Measurements from ENCODE around the gene SMC4. TPM values are rescaled to one million over a fixed set of nuclear protein-coding genes. Genes with fewer than 3 reads are reported as not detected.
A peak's percentile ranks its signal among the peaks of the same experiment; 100 is the strongest.

Gene SMC4
- polyA plus RNA-seq, 1 donor from 2014 or later, result 49.6 TPM

DNA sequence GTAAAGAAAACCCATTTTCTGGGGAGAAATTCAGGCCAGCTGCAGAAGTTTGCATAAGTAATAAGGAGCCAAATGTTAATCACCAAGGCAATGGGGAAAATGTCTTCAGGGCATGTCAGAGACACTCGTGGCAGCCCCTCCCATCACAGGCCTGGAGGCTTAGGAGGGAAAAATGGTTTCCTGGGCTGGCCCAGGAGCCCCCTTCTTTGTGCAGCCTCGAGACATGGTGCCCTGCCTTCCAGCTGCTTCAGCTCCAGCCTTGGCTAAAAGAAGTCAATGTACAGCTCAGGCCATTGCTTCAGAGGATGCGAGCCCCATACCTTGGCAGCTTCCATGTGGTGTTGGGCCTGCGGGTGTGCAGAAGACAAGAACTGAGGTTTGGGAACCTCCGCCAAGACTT lies 70.7 kb downstream of the SMC4 start:
- Mint-ChIP-seq H3K36me3 (peaks cover 3% of the 10 kb centered on the region), H3K27ac (no peak overlapping the region), H3K9me3 (peaks cover 3 to 13% (median 9%) of the 10 kb centered on the region in 3 donors), H3K4me3 (no peak overlapping the region), H3K4me1 (peaks cover 0 to 4% (median 2%) of the 10 kb centered on the region in 3 donors), H3K27me3 (peaks cover 3% of the 10 kb centered on the region)

DNA sequence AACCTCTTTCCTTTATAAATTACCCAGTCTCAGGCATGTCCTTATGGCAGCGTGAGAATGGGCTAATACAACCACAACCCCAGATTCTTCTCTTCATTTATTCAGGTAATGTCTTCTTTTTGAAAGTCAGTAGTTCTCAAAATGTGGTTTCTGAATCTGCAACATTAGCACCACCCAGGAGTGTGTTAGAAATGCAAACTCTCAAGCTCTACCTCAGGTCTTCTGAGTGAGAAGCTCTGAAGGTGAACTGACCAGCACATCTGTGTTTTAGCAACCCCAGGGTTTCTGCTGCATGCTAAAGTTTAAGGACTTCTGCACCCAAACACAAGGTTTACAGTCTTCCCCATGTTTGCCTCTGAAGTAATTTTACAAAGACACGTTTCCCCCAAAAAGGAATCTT lies 72.4 kb downstream of the SMC4 start:
- Mint-ChIP-seq H3K36me3 (peaks cover 3% of the 10 kb centered on the region), H3K27ac (no peak overlapping the region), H3K4me3 (no peak overlapping the region), H3K27me3 (peaks cover 3% of the 10 kb centered on the region), H3K4me1 (peaks cover 0 to 4% (median 2%) of the 10 kb centered on the region in 3 donors), H3K9me3 (peaks cover 3 to 13% (median 9%) of the 10 kb centered on the region in 3 donors)

- peaks cover 3% of the 10 kb centered on the region for H3K27me3 Mint-ChIP-seq
- H3K36me3 Mint-ChIP-seq, result peaks cover 3% of the 10 kb centered on the region
- peaks cover 0 to 4% (median 2%) of the 10 kb centered on the region in 3 donors for H3K4me1 Mint-ChIP-seq
- no peak overlapping the region for H3K27ac Mint-ChIP-seq
- H3K9me3 Mint-ChIP-seq, result peaks cover 3 to 13% (median 9%) of the 10 kb centered on the region in 3 donors
- H3K4me3 Mint-ChIP-seq, result no peak overlapping the region
Measured at GRCh38 chr3:160472344-160472743, 72.9 kb downstream of the SMC4 start.

DNA sequence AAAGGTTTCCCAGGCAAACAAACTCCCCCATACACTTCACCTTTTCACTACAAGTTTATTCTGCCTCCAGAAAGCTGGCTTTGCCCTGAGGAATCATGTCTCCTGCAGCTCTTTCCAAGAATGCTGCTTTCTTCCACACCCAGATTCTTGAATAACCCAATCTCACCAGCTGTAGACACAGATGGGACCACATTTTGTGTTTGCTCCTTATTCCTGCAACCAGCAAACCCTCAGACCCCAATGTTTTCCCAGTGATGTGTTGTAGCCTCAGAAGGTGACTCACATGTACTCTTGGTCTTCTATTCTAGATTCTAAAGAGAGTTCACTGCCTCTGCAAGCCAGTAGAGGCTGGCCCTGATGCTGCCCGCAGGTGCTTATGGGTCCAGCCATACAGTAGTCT lies 73.8 kb downstream of the SMC4 start:
- no peak overlapping the region for H3K4me3 Mint-ChIP-seq
- H3K27ac Mint-ChIP-seq, result no peak overlapping the region
- peaks cover 3% of the 10 kb centered on the region for H3K27me3 Mint-ChIP-seq
- H3K9me3 Mint-ChIP-seq, result peaks cover 3 to 13% (median 9%) of the 10 kb centered on the region in 3 donors
- peaks cover 3% of the 10 kb centered on the region for H3K36me3 Mint-ChIP-seq
- peaks cover 0 to 4% (median 2%) of the 10 kb centered on the region in 3 donors for H3K4me1 Mint-ChIP-seq

- H3K4me3 Mint-ChIP-seq, result no peak overlapping the region
- no peak overlapping the region for H3K27ac Mint-ChIP-seq
- H3K4me1 Mint-ChIP-seq, result peaks cover 0 to 4% (median 2%) of the 10 kb centered on the region in 3 donors
- peaks cover 3% of the 10 kb centered on the region for H3K27me3 Mint-ChIP-seq
- H3K36me3 Mint-ChIP-seq, result peaks cover under 1% of the 10 kb centered on the region
- peaks cover 3 to 10% (median 9%) of the 10 kb centered on the region in 3 donors for H3K9me3 Mint-ChIP-seq
Measured at GRCh38 chr3:160473978-160474377, 74.5 kb downstream of the SMC4 start.

DNA sequence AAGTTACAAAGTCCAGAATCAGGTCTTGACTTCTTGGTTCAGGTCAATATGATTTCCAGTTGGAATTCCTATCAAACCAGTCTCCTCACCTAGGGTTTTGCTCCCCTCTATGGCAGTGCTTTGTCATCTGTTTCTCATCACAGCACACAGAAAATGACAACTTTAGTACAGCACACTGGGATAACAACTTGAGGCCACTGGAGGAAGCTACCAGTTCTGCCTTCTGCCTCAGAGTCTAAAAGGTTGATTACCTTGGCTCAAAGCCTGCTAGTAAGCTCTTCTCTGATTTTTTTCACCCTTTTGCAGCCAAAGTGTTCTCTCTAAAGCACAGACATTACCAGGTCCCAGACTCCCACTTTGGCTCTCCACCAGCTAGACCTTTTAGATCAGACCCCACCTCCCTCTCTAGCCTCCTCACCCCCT lies 75.0 kb downstream of the SMC4 start:
- no peaks in the 10 kb centered on the region for H3K36me3 Mint-ChIP-seq
- no peak overlapping the region for H3K27ac Mint-ChIP-seq
- peaks cover 0 to 4% (median 2%) of the 10 kb centered on the region in 3 donors for H3K4me1 Mint-ChIP-seq
- peaks cover 3% of the 10 kb centered on the region for H3K27me3 Mint-ChIP-seq
- H3K4me3 Mint-ChIP-seq, result no peak overlapping the region
- H3K9me3 Mint-ChIP-seq, result peaks cover 3 to 9% (median 9%) of the 10 kb centered on the region in 3 donors

DNA sequence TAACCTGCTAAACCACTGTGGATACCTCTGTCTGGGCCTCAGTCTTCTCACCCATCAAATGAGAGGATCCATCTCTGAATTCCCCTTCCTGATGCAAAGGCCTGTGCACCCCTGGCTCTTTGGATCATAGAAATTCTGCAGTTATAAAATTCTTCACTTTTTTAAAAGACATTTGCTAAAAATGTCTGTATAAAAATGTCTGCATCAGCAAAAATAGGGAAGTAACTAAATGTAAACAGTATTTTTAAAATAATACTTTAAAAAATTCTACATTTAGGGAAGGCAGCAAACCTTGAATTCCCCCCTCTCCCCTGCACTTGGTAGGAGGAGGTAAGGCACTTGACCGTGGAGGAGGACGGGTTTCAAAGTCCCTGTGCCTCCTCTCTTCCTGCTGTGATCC lies 75.7 kb downstream of the SMC4 start:
- Mint-ChIP-seq H3K4me1 (peaks cover 0 to 4% (median 2%) of the 10 kb centered on the region in 3 donors), H3K27ac (no peak overlapping the region), H3K36me3 (no peaks in the 10 kb centered on the region), H3K27me3 (peaks cover 3% of the 10 kb centered on the region), H3K9me3 (peaks cover 3 to 4% (median 3%) of the 10 kb centered on the region in 3 donors), H3K4me3 (no peak overlapping the region)

- Mint-ChIP-seq H3K36me3 (peaks cover under 1% of the 10 kb centered on the region), H3K27ac (no peak overlapping the region), H3K4me3 (no peak overlapping the region), H3K27me3 (peaks cover 3% of the 10 kb centered on the region), H3K9me3 (peaks cover 3 to 4% (median 3%) of the 10 kb centered on the region in 3 donors), H3K4me1 (peaks cover 0 to 4% (median 2%) of the 10 kb centered on the region in 3 donors)
Measured at GRCh38 chr3:160475884-160476283, 76.4 kb downstream of the SMC4 start.

DNA sequence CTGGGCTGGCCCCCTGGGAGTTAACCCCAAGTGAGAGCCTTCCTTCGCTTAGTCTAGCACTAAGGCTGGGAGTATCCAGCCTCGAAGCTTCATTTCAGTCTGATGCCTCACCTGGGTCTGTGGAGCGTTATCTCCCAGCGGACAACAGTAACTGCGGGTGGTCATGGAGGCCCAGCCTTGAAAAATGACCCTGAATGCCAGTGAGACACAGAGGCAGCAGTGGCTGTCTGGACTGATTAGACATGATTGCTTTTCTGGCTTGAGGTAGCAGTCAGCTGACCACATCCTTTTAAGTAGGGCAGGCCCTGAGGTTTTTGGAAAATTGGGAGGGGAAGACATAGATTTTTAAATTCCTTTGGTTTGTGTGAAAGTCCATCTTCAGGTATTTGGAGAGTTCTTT lies 78.3 kb downstream of the SMC4 start:
- no peaks in the 10 kb centered on the region for H3K4me1 Mint-ChIP-seq
- peaks cover 2% of the 10 kb centered on the region for H3K36me3 Mint-ChIP-seq
- no peak overlapping the region for H3K4me3 Mint-ChIP-seq
- peaks cover 5% of the 10 kb centered on the region for H3K27me3 Mint-ChIP-seq
- no peaks in the 10 kb centered on the region for H3K9me3 Mint-ChIP-seq
- H3K27ac Mint-ChIP-seq, result no peak overlapping the region

- no peaks in the 10 kb centered on the region for H3K9me3 Mint-ChIP-seq
- H3K27ac Mint-ChIP-seq, result no peak overlapping the region
- peaks cover 5% of the 10 kb centered on the region for H3K27me3 Mint-ChIP-seq
- H3K4me1 Mint-ChIP-seq, result no peaks in the 10 kb centered on the region
- peaks cover 2% of the 10 kb centered on the region for H3K36me3 Mint-ChIP-seq
- no peak overlapping the region for H3K4me3 Mint-ChIP-seq
Measured at GRCh38 chr3:160478338-160478737, 78.9 kb downstream of the SMC4 start.

DNA sequence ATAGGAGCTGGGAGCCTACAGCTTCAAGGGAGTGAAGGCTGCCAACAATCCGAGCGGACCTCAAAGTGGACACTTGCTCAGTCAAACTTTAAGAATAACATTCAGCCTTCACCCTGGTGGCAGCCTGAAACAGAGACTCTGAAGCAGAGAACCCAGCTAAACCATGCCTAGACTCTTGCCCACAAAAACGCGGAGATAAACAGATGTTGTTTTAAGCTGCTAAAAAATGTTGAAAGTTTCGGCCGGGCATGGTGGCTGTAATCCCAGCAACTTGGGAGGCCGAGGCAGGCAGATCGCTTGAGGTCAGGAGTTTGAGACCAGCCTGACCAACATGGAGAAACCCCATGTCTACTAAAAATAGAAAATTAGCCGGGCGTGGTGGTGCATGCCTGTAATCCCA lies 79.9 kb downstream of the SMC4 start:
- Mint-ChIP-seq H3K9me3 (no peaks in the 10 kb centered on the region), H3K36me3 (peaks cover 2% of the 10 kb centered on the region), H3K4me1 (no peaks in the 10 kb centered on the region), H3K27ac (no peak overlapping the region), H3K27me3 (peaks cover 5% of the 10 kb centered on the region), H3K4me3 (no peak overlapping the region)

GRCh38 chr3:160480931-160481330 lies 81.5 kb downstream of the SMC4 start:
- H3K4me1 Mint-ChIP-seq, result peaks cover 0 to 6% (median 0%) of the 10 kb centered on the region in 3 donors
- peaks cover 2% of the 10 kb centered on the region for H3K27me3 Mint-ChIP-seq
- H3K27ac Mint-ChIP-seq, result peak overlapping the region in 1 of 3 donors; percentile 12

GRCh38 chr3:160481856-160482255 lies 82.4 kb downstream of the SMC4 start:
- no peak overlapping the region for H3K4me3 Mint-ChIP-seq
- no peaks in the 10 kb centered on the region for H3K9me3 Mint-ChIP-seq
- H3K36me3 Mint-ChIP-seq, result peaks cover 2% of the 10 kb centered on the region
- H3K4me1 Mint-ChIP-seq, result peaks cover 0 to 6% (median 0%) of the 10 kb centered on the region in 3 donors
- peaks cover 2% of the 10 kb centered on the region for H3K27me3 Mint-ChIP-seq
- no peak overlapping the region for H3K27ac Mint-ChIP-seq

More at GRCh38 chr3:160480931-160481330, 81.5 kb downstream of the SMC4 start:
- Mint-ChIP-seq H3K36me3 (peaks cover 2% of the 10 kb centered on the region), H3K4me3 (no peak overlapping the region), H3K9me3 (no peaks in the 10 kb centered on the region)

DNA sequence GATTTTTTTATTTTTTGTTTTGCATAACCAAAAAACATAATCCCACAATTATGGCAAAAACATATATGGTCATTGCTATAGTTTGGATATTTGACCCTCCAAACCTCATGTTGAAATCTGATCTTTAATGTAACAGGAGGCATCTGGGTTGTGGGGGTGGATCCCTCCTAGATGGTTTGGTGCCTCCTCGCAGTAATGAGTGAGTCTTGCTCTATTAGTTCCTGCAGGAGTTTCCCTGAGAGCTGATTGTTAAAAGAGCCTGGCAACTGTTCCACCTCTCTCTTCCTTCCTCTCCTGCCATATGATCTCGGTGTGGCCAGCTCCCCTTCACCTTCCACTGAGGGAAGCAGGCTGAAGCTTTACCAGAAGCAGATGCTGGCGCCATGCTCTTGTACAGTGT lies 83.3 kb downstream of the SMC4 start:
- H3K27me3 Mint-ChIP-seq, result peaks cover 2% of the 10 kb centered on the region
- H3K4me1 Mint-ChIP-seq, result peaks cover 0 to 6% (median 0%) of the 10 kb centered on the region in 3 donors
- H3K4me3 Mint-ChIP-seq, result no peak overlapping the region
- peaks cover 2% of the 10 kb centered on the region for H3K36me3 Mint-ChIP-seq
- no peak overlapping the region for H3K27ac Mint-ChIP-seq
- H3K9me3 Mint-ChIP-seq, result no peaks in the 10 kb centered on the region
